Loucy (cell line): ENCODE data around the gene RERE.

Source experiments
- H2AFZ ChIP-seq: fragments of 200-600 bp; sonication (generic); 2 replicates; pipeline ENCODE4 v1.6.0; 2016; ENCODE audit warnings: antibody characterized with exemption, mild to moderate bottlenecking, low read length, moderate library complexity
- H3F3A ChIP-seq: fragments of 200-600 bp; 2 replicates; pipeline ENCODE4 v1.6.0; 2016; ENCODE audit warnings: antibody characterized with exemption, low read depth, mild to moderate bottlenecking
- H3K27me3 ChIP-seq: fragments of 200-600 bp; sonication (generic); 2 replicates; pipeline ENCODE4 v1.6.1; 2014; ENCODE audit warnings: low read length, mild to moderate bottlenecking; ENCODE audit not compliant: insufficient read depth, poor library complexity, severe bottlenecking
- H3K36me3 ChIP-seq: fragments of 200-600 bp; sonication (generic); 2 replicates; pipeline ENCODE4 v1.6.1; 2016; ENCODE audit warnings: low read length; ENCODE audit not compliant: insufficient read depth
- H3K4me1 ChIP-seq: fragments of 200-600 bp; sonication (generic); 2 replicates; pipeline ENCODE4 v1.5.1; 2014; ENCODE audit warnings: low read length, mild to moderate bottlenecking; ENCODE audit not compliant: insufficient read depth, poor library complexity, severe bottlenecking
- H3K4me2 ChIP-seq: fragments of 200-600 bp; sonication (generic); 2 replicates; pipeline ENCODE4 v1.6.0; 2014; ENCODE audit warnings: antibody characterized with exemption, low read length, low read depth, mild to moderate bottlenecking; ENCODE audit not compliant: poor library complexity, severe bottlenecking
- H3K4me3 ChIP-seq: fragments of 200-600 bp; sonication (generic); 2 replicates; pipeline ENCODE4 v1.5.1; 2014; ENCODE audit warnings: low read length, mild to moderate bottlenecking, mixed read lengths; ENCODE audit not compliant: poor library complexity, severe bottlenecking
- H3K79me2 ChIP-seq: fragments of 200-600 bp; sonication (generic); 2 replicates; pipeline ENCODE4 v1.6.1; 2014; ENCODE audit warnings: low read length; ENCODE audit not compliant: insufficient read depth
- H3K9ac ChIP-seq: fragments of 200-600 bp; sonication (generic); 2 replicates; pipeline ENCODE4 v1.6.0; 2014; ENCODE audit warnings: mild to moderate bottlenecking, low read depth, low read length, moderate library complexity; ENCODE audit not compliant: poor library complexity, severe bottlenecking
- H3K9me2 ChIP-seq: fragments of 200-600 bp; sonication (generic); replicated peaks from 2 replicates; pipeline ENCODE4 v1.6.1; 2016; ENCODE audit warnings: low read depth, low read length, mixed read lengths
- H3K9me3 ChIP-seq: fragments of 200-600 bp; sonication (generic); 2 replicates; pipeline ENCODE4 v1.6.1; 2014; ENCODE audit warnings: mild to moderate bottlenecking, antibody characterized with exemption, low read length, low read depth; ENCODE audit not compliant: insufficient read depth
- H4K20me1 ChIP-seq: fragments of 200-600 bp; sonication (generic); 2 replicates; pipeline ENCODE4 v1.6.0; 2014; ENCODE audit warnings: antibody characterized with exemption, low read length, mild to moderate bottlenecking; ENCODE audit not compliant: insufficient read depth, poor library complexity, severe bottlenecking
- EZH2phosphoT487 ChIP-seq: fragments of 200-600 bp; IDR thresholded peaks from 2 replicates; pipeline ENCODE4 v1.6.1; 2018; ENCODE audit warnings: antibody characterized with exemption, mild to moderate bottlenecking, moderate library complexity, borderline replicate concordance
- TF ChIP-seq, protein P1 (sequence below): fragments of 200-600 bp; sonication (generic); conservative IDR thresholded peaks from 2 replicates; pipeline ENCODE4 v1.5.1; 2014; ENCODE audit warnings: mild to moderate bottlenecking, antibody characterized with exemption, low read length

Gene RERE

DNA sequence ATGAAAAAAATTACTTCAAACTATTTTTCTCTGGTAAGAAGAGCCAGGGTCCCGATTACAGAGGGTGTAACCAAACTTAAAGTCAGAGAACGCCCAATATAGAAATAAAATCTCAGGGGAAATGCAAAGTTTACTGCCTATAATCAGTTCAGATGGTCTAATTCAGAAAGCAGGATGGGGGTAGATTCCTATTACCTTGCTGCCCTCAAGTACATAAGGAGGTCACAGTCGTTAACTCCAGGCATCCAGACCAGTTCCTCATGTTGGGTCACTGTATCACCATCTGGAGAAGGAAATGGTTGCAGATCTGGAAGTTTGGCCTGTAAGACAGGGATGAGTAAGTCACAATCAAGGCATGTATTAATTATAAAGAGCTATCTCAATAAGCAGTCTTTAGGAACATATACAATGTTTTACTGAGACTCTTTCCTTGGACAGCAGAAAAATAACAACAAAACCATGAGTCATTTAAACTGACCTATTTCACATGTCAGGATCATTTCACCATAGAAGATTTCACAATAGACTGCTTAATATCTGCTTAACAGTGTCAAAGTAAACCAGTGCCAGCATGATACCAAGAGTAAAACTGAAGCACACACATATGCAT, 320.1 kb downstream of the RERE start:
- H3K27me3 ChIP-seq = no peaks in the 10 kb centered on the region
- H3K9me3 ChIP-seq = no peaks in the 10 kb centered on the region
- H3K9me2 ChIP-seq = no peaks in the 10 kb centered on the region
- TF ChIP-seq EZH2phosphoT487 = no peak
- TF ChIP-seq, protein P1, sequence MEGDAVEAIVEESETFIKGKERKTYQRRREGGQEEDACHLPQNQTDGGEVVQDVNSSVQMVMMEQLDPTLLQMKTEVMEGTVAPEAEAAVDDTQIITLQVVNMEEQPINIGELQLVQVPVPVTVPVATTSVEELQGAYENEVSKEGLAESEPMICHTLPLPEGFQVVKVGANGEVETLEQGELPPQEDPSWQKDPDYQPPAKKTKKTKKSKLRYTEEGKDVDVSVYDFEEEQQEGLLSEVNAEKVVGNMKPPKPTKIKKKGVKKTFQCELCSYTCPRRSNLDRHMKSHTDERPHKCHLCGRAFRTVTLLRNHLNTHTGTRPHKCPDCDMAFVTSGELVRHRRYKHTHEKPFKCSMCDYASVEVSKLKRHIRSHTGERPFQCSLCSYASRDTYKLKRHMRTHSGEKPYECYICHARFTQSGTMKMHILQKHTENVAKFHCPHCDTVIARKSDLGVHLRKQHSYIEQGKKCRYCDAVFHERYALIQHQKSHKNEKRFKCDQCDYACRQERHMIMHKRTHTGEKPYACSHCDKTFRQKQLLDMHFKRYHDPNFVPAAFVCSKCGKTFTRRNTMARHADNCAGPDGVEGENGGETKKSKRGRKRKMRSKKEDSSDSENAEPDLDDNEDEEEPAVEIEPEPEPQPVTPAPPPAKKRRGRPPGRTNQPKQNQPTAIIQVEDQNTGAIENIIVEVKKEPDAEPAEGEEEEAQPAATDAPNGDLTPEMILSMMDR = no peak
- no peaks in the 10 kb centered on the region for H3F3A ChIP-seq
- no peaks in the 10 kb centered on the region for H3K79me2 ChIP-seq
- peaks cover 39% of the 10 kb centered on the region; the same call in 1 of the 2 replicates for H3K36me3 ChIP-seq
- H3K4me1 ChIP-seq = no peaks in the 10 kb centered on the region
- no peak overlapping the region for H3K9ac ChIP-seq
- H4K20me1 ChIP-seq = no peaks in the 10 kb centered on the region
- H3K4me3 ChIP-seq = no peak overlapping the region
- H2AFZ ChIP-seq = no peak overlapping the region
- H3K4me2 ChIP-seq = no peak overlapping the region

DNA sequence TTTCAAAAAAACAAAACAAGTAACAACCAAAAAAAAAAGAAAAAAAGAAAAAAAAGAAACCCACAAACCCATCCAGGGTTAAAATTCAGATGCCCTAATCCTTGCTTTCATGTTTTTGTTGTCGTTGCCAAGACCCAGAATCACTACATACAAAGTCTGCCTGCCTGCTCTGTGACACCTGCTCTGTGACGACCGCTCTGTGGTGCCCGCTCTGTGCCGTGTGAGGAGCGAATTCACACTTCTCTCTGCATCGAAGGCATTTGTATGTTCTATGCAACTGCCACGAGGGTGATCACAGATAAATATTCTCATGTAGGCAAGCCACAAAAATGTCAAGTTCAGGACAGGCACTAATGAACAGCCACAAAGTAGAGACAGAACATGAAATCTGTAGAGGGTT, 321.0 kb downstream of the RERE start:
- H3K9me2 ChIP-seq = no peaks in the 10 kb centered on the region
- H3K36me3 ChIP-seq = peaks cover 39% of the 10 kb centered on the region; the same call in 1 of the 2 replicates
- H3K4me1 ChIP-seq = no peaks in the 10 kb centered on the region
- H3K4me3 ChIP-seq = no peak overlapping the region
- TF ChIP-seq, protein P1 = no peak
- no peak for TF ChIP-seq EZH2phosphoT487
- no peak overlapping the region for H3K4me2 ChIP-seq
- no peaks in the 10 kb centered on the region for H3K9me3 ChIP-seq
- H3K27me3 ChIP-seq = no peaks in the 10 kb centered on the region
- no peaks in the 10 kb centered on the region for H3K79me2 ChIP-seq
- H4K20me1 ChIP-seq = no peaks in the 10 kb centered on the region
- H2AFZ ChIP-seq = no peak overlapping the region
- no peak overlapping the region for H3K9ac ChIP-seq
- no peaks in the 10 kb centered on the region for H3F3A ChIP-seq

DNA sequence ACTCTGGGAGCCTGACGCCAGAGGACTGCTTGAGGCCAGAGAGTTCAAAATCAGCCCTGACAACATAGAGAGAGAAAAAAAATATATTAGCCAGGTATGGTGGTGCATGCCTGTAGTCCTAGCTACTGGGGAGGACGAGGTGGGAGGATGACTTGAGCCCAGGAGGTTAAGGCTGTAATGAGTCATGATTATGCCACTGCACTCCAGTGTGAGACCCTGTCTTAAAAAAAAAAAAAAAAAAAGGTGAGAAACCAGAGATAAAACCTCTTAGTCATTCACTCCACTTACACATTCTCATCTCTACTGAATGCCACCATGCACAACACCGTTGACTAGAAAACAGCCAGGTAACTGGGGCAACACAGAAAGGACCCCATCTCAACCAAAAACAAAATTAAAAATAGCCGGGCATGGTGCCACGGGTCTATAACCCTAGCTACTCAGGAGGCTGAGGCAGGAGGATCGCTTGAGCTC, 321.5 kb downstream of the RERE start:
- H3K4me1 ChIP-seq = no peaks in the 10 kb centered on the region
- no peaks in the 10 kb centered on the region for H3K79me2 ChIP-seq
- H2AFZ ChIP-seq = no peak overlapping the region
- H3K9me3 ChIP-seq = no peaks in the 10 kb centered on the region
- H3F3A ChIP-seq = no peaks in the 10 kb centered on the region
- peaks cover 39% of the 10 kb centered on the region; the same call in 1 of the 2 replicates for H3K36me3 ChIP-seq
- H4K20me1 ChIP-seq = no peaks in the 10 kb centered on the region
- no peak overlapping the region for H3K4me2 ChIP-seq
- TF ChIP-seq, protein P1 = no peak
- TF ChIP-seq EZH2phosphoT487 = no peak
- no peaks in the 10 kb centered on the region for H3K27me3 ChIP-seq
- no peak overlapping the region for H3K4me3 ChIP-seq
- no peaks in the 10 kb centered on the region for H3K9me2 ChIP-seq
- no peak overlapping the region for H3K9ac ChIP-seq
